Stimulated activated CD8-positive, alpha-beta memory T cell treated with anti-CD3 and anti-CD28 coated beads, Interleukin-7, amount 100 ng/mL, for 48 hours (primary cell): ENCODE results near the gene KIF3C.
"Not testable (repeated sequence)": the region's sequence is repeated elsewhere in the genome, so short reads cannot be mapped to it uniquely, and the experiment has no call there.

ENCODE experiments used
- DNase-seq, 2 donors: peaks; one replicate each; pipeline ENCODE4 v3.0.0-alpha.2; 2020; ENCODE audit warnings: low read depth in 1 of 2; ENCODE audit errors: extremely low read depth in 1 of 2

Gene KIF3C

GRCh38 chr2:26000561-26001082 is 18.3 kb upstream of the KIF3C start:
- no peak for DNase-seq

GRCh38 chr2:25999406-25999805 is 17.1 kb upstream of the KIF3C start:
- DNase-seq, result not testable (repeated sequence)

- not testable (repeated sequence) for DNase-seq
These were observed 16.6 kb upstream of the KIF3C start for GRCh38 chr2:25998816-25999383.

GRCh38 chr2:25996844-25997243 is 14.5 kb upstream of the KIF3C start:
- no peak for DNase-seq

GRCh38 chr2:25994509-25994908 is 12.2 kb upstream of the KIF3C start:
- DNase-seq, result no peak

- no peak for DNase-seq
These were observed 10.8 kb upstream of the KIF3C start for GRCh38 chr2:25993049-25993448.

GRCh38 chr2:25992556-25992955 is 10.3 kb upstream of the KIF3C start:
- no peak for DNase-seq

- no peak for DNase-seq
These were observed 9.7 kb upstream of the KIF3C start for GRCh38 chr2:25991965-25992364.

- no peak for DNase-seq
These were observed 6.9 kb upstream of the KIF3C start for GRCh38 chr2:25989154-25989553.

- DNase-seq, result no peak
These were observed 5.8 kb upstream of the KIF3C start for GRCh38 chr2:25988134-25988533.

GRCh38 chr2:25983735-25984134 is 1.4 kb upstream of the KIF3C start:
- no peak for DNase-seq

- no peak for DNase-seq
These were observed 627 bp upstream of the KIF3C start for GRCh38 chr2:25982968-25983280.

GRCh38 chr2:25981596-25982272 is 563 bp downstream of the KIF3C start:
- DNase-seq, result no peak

GRCh38 chr2:25980951-25981350 is 1.3 kb downstream of the KIF3C start:
- no peak for DNase-seq

GRCh38 chr2:25980076-25980887 is 2.0 kb downstream of the KIF3C start:
- no peak for DNase-seq

GRCh38 chr2:25979001-25979400 is 3.3 kb downstream of the KIF3C start:
- DNase-seq, result no peak

- no peak for DNase-seq
These were observed 4.5 kb downstream of the KIF3C start for GRCh38 chr2:25977768-25978167.

GRCh38 chr2:25976983-25977741 is 5.1 kb downstream of the KIF3C start:
- DNase-seq, result no peak

GRCh38 chr2:25972049-25972823 is 10.1 kb downstream of the KIF3C start:
- DNase-seq, result no peak

GRCh38 chr2:25971596-25971995 is 10.7 kb downstream of the KIF3C start:
- no peak for DNase-seq
